ENCODE results near the gene OR1I1.

OR1I1 gene, protein sequence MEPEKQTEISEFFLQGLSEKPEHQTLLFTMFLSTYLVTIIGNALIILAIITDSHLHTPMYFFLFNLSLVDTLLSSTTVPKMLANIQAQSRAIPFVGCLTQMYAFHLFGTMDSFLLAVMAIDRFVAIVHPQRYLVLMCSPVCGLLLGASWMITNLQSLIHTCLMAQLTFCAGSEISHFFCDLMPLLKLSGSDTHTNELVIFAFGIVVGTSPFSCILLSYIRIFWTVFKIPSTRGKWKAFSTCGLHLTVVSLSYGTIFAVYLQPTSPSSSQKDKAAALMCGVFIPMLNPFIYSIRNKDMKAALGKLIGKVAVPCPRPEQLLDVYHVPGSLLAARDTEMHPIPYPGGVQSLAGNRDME

DNA sequence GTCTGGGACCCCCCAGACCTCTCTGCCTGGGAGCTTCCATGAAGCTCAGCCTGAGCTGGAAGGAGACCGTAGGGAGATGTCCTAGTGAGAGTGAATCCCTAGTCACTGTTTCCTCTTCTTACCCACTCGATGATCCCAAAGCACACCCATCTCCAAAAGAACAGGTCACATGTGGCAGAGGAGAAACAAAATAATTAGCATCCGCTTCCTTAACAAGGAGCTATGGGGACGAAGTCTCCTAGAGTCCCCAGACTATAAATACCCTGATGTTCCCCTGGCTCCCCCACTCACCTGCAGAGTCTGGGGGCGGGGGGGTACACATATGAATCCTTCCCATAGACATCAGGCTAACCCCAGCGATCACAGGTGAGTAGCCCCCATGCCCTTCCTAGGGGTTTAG lies at the start of gene OR1I1:
TSS of gene OR1I1 (plus strand) at position 301 of the 400 bp plus-strand sequence. CDS start 4,855 bp downstream, outside the sequence.
- TF ChIP-seq, protein P1, sequence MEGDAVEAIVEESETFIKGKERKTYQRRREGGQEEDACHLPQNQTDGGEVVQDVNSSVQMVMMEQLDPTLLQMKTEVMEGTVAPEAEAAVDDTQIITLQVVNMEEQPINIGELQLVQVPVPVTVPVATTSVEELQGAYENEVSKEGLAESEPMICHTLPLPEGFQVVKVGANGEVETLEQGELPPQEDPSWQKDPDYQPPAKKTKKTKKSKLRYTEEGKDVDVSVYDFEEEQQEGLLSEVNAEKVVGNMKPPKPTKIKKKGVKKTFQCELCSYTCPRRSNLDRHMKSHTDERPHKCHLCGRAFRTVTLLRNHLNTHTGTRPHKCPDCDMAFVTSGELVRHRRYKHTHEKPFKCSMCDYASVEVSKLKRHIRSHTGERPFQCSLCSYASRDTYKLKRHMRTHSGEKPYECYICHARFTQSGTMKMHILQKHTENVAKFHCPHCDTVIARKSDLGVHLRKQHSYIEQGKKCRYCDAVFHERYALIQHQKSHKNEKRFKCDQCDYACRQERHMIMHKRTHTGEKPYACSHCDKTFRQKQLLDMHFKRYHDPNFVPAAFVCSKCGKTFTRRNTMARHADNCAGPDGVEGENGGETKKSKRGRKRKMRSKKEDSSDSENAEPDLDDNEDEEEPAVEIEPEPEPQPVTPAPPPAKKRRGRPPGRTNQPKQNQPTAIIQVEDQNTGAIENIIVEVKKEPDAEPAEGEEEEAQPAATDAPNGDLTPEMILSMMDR (IDR thresholded peaks at IDR 0.05; ENCODE audit: borderline replicate concordance, control extremely low read depth, extremely low read depth, insufficient read depth, missing control alignments) = no peak

DNA sequence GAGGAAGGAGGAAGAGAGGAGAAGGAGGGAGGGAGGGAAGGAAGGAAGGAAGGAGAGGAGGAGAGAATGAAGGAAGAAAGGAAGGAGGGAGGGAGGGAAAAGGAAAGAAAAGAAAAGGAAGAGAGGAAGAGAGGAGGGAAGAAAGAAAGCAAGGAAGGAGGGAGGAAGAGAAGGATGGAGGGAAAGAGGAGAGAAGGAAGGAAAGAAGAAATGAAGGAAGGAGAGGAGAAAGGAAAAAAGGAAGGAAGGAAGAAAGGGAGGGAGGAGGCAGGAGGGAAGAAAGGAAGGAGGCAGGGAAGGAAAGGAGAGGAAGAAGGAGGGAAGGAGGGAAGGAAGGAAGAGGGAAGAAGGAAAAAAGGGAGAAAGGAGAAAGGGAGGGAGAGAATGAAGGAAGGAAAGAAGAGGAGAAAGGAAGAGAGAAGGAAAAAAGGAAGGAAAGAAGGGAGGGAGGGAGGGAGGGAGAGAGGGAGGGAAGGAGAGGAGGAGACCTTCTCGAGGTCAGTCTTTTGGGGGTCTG lies 46.2 kb upstream of the OR1I1 start:
- no peak for DNase-seq (ENCODE audit: low spot score)
- TF ChIP-seq, protein P1 (IDR thresholded peaks at IDR 0.05; ENCODE audit: borderline replicate concordance, control extremely low read depth, extremely low read depth, insufficient read depth, missing control alignments) = no peak
- in situ Hi-C loops (cut with MboI; ENCODE audit: low sequenced_read_pairs, unreplicated experiment) = no loop called here

More for the DNA sequence above, at the start of gene OR1I1:
- in situ Hi-C loops (cut with MboI; ENCODE audit: low sequenced_read_pairs, unreplicated experiment) = no loop called here
- no peak for DNase-seq (ENCODE audit: low spot score)

DNA sequence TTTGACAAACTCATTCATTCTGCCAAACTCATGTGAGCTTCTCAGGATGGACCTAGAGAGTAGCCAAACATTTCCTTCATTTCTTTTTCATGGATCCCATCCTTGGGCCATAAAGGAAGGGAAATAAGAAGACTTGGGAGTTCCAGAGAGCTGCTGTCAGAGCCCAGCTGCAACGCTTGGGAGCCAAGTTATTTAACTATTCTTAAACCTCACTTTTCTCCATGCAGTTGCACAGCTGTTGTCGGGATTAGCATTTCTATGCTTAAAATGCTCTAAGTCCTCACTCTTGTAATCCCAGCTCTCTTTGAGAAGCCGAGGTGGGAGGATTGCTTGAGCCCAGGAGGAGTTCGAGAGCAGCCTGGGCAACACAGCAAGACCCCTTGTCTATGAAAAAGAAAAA lies 44.4 kb upstream of the OR1I1 start:
- no peak for DNase-seq (ENCODE audit: low spot score)
- TF ChIP-seq, protein P1 (IDR thresholded peaks at IDR 0.05; ENCODE audit: borderline replicate concordance, control extremely low read depth, extremely low read depth, insufficient read depth, missing control alignments) = no peak
- in situ Hi-C loops (cut with MboI; ENCODE audit: low sequenced_read_pairs, unreplicated experiment) = no loop called here

DNA sequence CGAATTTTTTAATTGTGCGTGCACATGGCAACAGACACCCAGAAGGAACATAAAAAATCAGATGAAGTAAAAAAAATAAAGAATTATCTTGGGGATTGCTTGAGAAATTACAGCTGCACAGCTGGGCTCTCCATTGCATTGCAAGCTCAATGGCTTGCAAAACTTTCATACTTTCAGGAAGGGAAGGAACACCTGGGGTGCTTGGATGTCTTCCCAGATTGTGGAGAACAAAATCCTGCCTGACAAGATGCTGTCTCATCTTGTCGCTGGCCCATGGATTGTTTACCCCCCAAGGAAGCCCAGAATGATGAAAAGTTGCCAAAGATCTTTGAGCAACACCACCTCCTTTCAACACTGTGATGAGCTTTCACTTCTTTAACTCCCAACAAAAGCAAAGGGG lies 43.7 kb upstream of the OR1I1 start:
- in situ Hi-C loops (cut with MboI; ENCODE audit: low sequenced_read_pairs, unreplicated experiment) = no loop called here
- TF ChIP-seq, protein P1 (IDR thresholded peaks at IDR 0.05; ENCODE audit: borderline replicate concordance, control extremely low read depth, extremely low read depth, insufficient read depth, missing control alignments) = no peak
- no peak for DNase-seq (ENCODE audit: low spot score)

DNA sequence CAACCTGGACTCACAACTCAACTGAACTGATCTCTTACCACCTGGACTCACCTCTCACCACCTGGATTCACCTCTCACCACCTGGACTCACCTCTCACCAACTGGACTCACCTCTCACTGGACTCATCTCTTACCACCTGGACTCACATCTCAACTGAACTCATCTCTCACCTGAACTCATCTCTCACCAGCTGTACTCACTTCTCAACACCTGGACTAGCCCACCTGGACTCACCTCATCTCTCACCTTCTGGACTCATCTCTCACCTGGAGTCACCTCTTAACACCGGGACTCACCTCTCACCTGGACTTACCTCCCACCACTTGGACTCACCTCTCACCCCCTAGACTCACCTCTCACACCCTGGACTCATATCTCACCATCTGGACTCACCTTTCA lies 40.0 kb upstream of the OR1I1 start:
- TF ChIP-seq, protein P1 (IDR thresholded peaks at IDR 0.05; ENCODE audit: borderline replicate concordance, control extremely low read depth, extremely low read depth, insufficient read depth, missing control alignments) = no peak
- DNase-seq (ENCODE audit: low spot score) = no peak
- in situ Hi-C loops (cut with MboI; ENCODE audit: low sequenced_read_pairs, unreplicated experiment) = no loop called here

DNA sequence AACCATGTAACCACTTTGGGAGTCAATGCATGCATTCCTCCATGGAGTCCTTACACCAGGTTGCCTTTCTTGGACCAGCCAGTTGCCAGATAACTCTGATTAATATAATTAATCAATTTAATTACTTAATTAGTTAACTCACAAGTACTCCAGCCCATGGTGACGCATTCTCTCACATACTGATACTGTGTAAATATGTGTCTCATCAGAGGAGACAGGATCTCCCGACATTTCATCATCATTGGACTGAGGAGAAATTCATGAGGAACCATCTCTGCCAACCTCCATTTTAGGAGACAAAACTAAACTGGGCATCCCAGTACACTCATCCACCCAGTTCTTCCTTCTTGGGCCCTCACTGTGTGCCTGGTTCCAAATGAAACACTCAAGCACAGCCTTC lies 39.2 kb upstream of the OR1I1 start:
- TF ChIP-seq, protein P1 (IDR thresholded peaks at IDR 0.05; ENCODE audit: borderline replicate concordance, control extremely low read depth, extremely low read depth, insufficient read depth, missing control alignments) = no peak
- no peak for DNase-seq (ENCODE audit: low spot score)
- in situ Hi-C loops (cut with MboI; ENCODE audit: low sequenced_read_pairs, unreplicated experiment) = no loop called here
